SK-N-SH treated with all-trans-retinoic acid at 6 μM for 48 hours (cell line): ENCODE data around the gene MESP2.
A peak's percentile ranks its signal among the peaks of the same experiment; 100 is the strongest.
"Not testable (repeated sequence)": the region's sequence is repeated elsewhere in the genome, so short reads cannot be mapped to it uniquely, and the experiment has no call there.

Experiments
- ATAC-seq: fragments of 200-7000 bp; cut with Tn5 transposase; 3 replicates; pipeline ENCODE4 v1.9.1; 2020; ENCODE audit warnings: mild to moderate bottlenecking, moderate library complexity
- ARNTL ChIP-seq: fragments of 450-650 bp; formaldehyde crosslinking; IDR thresholded peaks from 2 replicates; pipeline ENCODE4 v1.5.0; 2020; ENCODE audit warnings: low read depth, mild to moderate bottlenecking, moderate library complexity, borderline replicate concordance
- BACH2 ChIP-seq: fragments of 250-450 bp; sonication (Bioruptor Pico); IDR thresholded peaks from 2 replicates; pipeline ENCODE4 v1.9.0; 2021; ENCODE audit warnings: mild to moderate bottlenecking, borderline replicate concordance
- CSDC2 ChIP-seq: fragments of 250-450 bp; sonication (Bioruptor Pico); IDR thresholded peaks from 2 replicates; pipeline ENCODE4 v1.5.0; 2020; ENCODE audit warnings: mild to moderate bottlenecking, moderate library complexity
- ESRRG ChIP-seq: fragments of 250-450 bp; sonication (Bioruptor Pico); IDR thresholded peaks from 2 replicates; pipeline ENCODE4 v1.6.1; 2021; ENCODE audit warnings: mild to moderate bottlenecking
- GLIS3 ChIP-seq: fragments of 250-450 bp; sonication (Bioruptor Pico); IDR thresholded peaks from 2 replicates; pipeline ENCODE4 v1.5.0; 2020; ENCODE audit warnings: mild to moderate bottlenecking, moderate library complexity
- ISL1 ChIP-seq: fragments of 250-450 bp; sonication (Bioruptor Pico); IDR thresholded peaks from 2 replicates; pipeline ENCODE4 v2.1.2; 2022; ENCODE audit warnings: mild to moderate bottlenecking, moderate library complexity
- OSR1 ChIP-seq: fragments of 250-450 bp; sonication (Bioruptor Pico); IDR thresholded peaks from 2 replicates; pipeline ENCODE4 v1.8.0; 2022; ENCODE audit warnings: moderate library complexity, mild to moderate bottlenecking, inconsistent platforms
- PPARA ChIP-seq: fragments of 250-450 bp; sonication (Bioruptor Pico); IDR thresholded peaks from 2 replicates; pipeline ENCODE4 v1.5.0; 2020; ENCODE audit warnings: mild to moderate bottlenecking, borderline replicate concordance
- RARB ChIP-seq: fragments of 250-450 bp; sonication (Bioruptor Pico); IDR thresholded peaks from 2 replicates; pipeline ENCODE4 v1.8.0; 2021; ENCODE audit warnings: mild to moderate bottlenecking, moderate library complexity
- SNAI2 ChIP-seq: fragments of 250-450 bp; sonication (Bioruptor Pico); IDR thresholded peaks from 2 replicates; pipeline ENCODE4 v1.5.0; 2020; ENCODE audit warnings: mild to moderate bottlenecking, moderate library complexity
- TCF4 ChIP-seq: fragments of 250-450 bp; sonication (Bioruptor Pico); IDR thresholded peaks from 2 replicates; pipeline ENCODE4 v1.8.0; 2021; ENCODE audit warnings: mild to moderate bottlenecking, moderate library complexity, borderline replicate concordance
- TOX ChIP-seq: fragments of 250-450 bp; sonication (Bioruptor Pico); IDR thresholded peaks from 2 replicates; pipeline ENCODE4 v1.8.0; 2021; ENCODE audit warnings: mild to moderate bottlenecking, moderate library complexity, borderline replicate concordance
- ZC3H10 ChIP-seq: fragments of 250-450 bp; sonication (Bioruptor Pico); IDR thresholded peaks from 2 replicates; pipeline ENCODE4 v1.5.1; 2021; ENCODE audit warnings: mild to moderate bottlenecking, moderate library complexity
- ZFP3 ChIP-seq: fragments of 250-450 bp; sonication (Bioruptor Pico); IDR thresholded peaks from 2 replicates; pipeline ENCODE4 v1.5.0; 2020; ENCODE audit warnings: mild to moderate bottlenecking, moderate library complexity
- ZNF565 ChIP-seq: fragments of 450-650 bp; formaldehyde crosslinking; conservative IDR thresholded peaks from 2 replicates; pipeline ENCODE4 v1.5.0; 2020; ENCODE audit warnings: low read depth, mild to moderate bottlenecking, moderate library complexity
- ZNF70 ChIP-seq: fragments of 450-650 bp; formaldehyde crosslinking; IDR thresholded peaks from 2 replicates; pipeline ENCODE4 v1.5.0; 2020; ENCODE audit warnings: mild to moderate bottlenecking, moderate library complexity
- ZNF8 ChIP-seq: fragments of 450-650 bp; formaldehyde crosslinking; IDR thresholded peaks from 2 replicates; pipeline ENCODE4 v1.5.0; 2020; ENCODE audit warnings: mild to moderate bottlenecking, moderate library complexity
- TF ChIP-seq, protein P1 (sequence below): fragments of 250-450 bp; sonication (Bioruptor Pico); IDR thresholded peaks from 2 replicates; pipeline ENCODE4 v1.5.1; 2021; ENCODE audit warnings: mild to moderate bottlenecking, moderate library complexity
- TF ChIP-seq, protein P2 (sequence below): fragments of 250-450 bp; sonication (Bioruptor Pico); IDR thresholded peaks from 2 replicates; pipeline ENCODE4 v1.5.1; 2020; ENCODE audit warnings: low read depth, mild to moderate bottlenecking, moderate library complexity
- TF ChIP-seq, protein P3 (sequence below): fragments of 250-450 bp; sonication (Bioruptor Pico); IDR thresholded peaks from 2 replicates; pipeline ENCODE4 v1.8.0; 2020; ENCODE audit warnings: mild to moderate bottlenecking, moderate library complexity, borderline replicate concordance

Gene MESP2

DNA sequence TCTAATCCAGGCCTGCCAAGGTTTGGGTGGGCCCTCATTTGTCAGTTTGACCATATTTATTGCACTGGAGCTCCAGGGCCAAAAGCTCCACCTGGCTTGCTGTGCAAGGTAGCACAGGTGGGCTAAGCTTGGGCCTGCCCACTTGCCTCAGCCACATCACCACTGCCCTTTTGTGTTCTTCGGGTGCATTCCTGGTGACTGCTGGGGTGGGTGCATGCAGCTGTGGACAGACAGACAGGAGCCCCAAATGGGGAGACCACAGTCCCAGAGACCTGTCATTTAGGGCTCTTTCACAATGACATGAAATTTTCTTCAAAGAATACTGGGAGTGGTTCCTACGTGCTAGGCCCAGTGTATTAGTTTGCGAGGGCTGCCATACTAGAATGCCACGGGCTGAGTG is 2.7 kb downstream of the MESP2 start (continued):
- TF ChIP-seq, protein P1, sequence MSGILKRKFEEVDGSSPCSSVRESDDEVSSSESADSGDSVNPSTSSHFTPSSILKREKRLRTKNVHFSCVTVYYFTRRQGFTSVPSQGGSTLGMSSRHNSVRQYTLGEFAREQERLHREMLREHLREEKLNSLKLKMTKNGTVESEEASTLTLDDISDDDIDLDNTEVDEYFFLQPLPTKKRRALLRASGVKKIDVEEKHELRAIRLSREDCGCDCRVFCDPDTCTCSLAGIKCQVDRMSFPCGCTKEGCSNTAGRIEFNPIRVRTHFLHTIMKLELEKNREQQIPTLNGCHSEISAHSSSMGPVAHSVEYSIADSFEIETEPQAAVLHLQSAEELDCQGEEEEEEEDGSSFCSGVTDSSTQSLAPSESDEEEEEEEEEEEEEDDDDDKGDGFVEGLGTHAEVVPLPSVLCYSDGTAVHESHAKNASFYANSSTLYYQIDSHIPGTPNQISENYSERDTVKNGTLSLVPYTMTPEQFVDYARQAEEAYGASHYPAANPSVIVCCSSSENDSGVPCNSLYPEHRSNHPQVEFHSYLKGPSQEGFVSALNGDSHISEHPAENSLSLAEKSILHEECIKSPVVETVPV, result no peak

DNA sequence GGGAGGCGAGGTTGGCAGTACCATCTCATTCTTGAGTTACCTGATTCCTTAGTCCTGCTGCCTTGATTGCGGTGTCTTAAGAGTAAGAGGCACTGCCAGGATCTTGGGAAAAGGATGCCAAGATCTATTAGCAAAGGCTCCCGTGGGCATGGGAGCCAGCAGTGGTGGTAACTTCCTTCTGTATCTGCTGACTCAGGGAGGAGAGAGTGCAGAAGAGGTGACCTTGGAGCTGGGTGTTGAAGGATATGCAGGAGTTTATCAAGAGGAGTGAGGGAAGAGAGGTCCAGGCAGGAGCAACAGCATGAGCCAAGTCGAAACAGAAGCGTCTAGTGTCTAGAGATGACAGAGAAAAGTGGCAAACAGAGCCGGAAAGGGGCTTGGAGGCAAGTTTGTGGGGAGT is 4.5 kb downstream of the MESP2 start:
- no peak for TF ChIP-seq ZC3H10 (CRISPR knock-in tag)
- peak; percentile 89 for TF ChIP-seq ZFP3 (CRISPR knock-in tag)
- ATAC-seq, result no peak

DNA sequence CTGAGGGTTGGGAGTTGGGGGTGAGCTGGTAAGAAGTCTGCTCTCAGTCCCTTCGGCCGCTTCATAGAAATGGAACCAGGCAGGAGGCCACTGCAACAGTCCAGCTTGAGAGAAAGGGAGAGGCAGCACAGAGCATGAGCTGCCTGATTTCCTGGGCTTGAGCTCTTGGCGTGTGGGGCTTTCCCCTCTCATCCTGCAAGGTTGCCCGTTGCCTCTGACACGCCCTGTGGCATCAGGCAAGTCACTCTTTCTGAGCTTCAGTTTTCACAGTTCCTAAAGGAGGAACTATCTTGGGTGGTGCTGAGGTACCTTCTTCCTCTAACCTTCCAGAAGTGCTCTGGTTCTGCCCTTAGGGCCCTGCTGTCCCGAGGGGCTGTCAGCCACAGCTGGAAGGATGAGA is 4.9 kb downstream of the MESP2 start:
- no peak for TF ChIP-seq ZNF565
- TF ChIP-seq, protein P2, sequence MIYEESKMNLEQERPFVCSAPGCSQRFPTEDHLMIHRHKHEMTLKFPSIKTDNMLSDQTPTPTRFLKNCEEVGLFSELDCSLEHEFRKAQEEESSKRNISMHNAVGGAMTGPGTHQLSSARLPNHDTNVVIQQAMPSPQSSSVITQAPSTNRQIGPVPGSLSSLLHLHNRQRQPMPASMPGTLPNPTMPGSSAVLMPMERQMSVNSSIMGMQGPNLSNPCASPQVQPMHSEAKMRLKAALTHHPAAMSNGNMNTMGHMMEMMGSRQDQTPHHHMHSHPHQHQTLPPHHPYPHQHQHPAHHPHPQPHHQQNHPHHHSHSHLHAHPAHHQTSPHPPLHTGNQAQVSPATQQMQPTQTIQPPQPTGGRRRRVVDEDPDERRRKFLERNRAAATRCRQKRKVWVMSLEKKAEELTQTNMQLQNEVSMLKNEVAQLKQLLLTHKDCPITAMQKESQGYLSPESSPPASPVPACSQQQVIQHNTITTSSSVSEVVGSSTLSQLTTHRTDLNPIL (CRISPR knock-in tag), result no peak
- no peak for TF ChIP-seq CSDC2 (CRISPR knock-in tag)
- no peak for TF ChIP-seq ZFP3 (CRISPR knock-in tag)
- no peak for TF ChIP-seq TOX (CRISPR knock-in tag)
- TF ChIP-seq ISL1 (CRISPR knock-in tag), result no peak
- TF ChIP-seq ZNF70 (CRISPR knock-in tag), result no peak
- TF ChIP-seq PPARA (CRISPR knock-in tag), result no peak
- no peak for TF ChIP-seq TCF4
- TF ChIP-seq BACH2 (CRISPR knock-in tag), result no peak
- TF ChIP-seq SNAI2 (CRISPR knock-in tag), result no peak
- TF ChIP-seq, protein P3, sequence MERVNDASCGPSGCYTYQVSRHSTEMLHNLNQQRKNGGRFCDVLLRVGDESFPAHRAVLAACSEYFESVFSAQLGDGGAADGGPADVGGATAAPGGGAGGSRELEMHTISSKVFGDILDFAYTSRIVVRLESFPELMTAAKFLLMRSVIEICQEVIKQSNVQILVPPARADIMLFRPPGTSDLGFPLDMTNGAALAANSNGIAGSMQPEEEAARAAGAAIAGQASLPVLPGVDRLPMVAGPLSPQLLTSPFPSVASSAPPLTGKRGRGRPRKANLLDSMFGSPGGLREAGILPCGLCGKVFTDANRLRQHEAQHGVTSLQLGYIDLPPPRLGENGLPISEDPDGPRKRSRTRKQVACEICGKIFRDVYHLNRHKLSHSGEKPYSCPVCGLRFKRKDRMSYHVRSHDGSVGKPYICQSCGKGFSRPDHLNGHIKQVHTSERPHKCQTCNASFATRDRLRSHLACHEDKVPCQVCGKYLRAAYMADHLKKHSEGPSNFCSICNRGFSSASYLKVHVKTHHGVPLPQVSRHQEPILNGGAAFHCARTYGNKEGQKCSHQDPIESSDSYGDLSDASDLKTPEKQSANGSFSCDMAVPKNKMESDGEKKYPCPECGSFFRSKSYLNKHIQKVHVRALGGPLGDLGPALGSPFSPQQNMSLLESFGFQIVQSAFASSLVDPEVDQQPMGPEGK (CRISPR knock-in tag), result no peak
- TF ChIP-seq, protein P1, result no peak
- TF ChIP-seq GLIS3 (CRISPR knock-in tag), result no peak
- no peak for TF ChIP-seq RARB (CRISPR knock-in tag)
- no peak for TF ChIP-seq ESRRG (CRISPR knock-in tag)
- TF ChIP-seq ARNTL, result no peak
- TF ChIP-seq ZC3H10 (CRISPR knock-in tag), result no peak
- no peak for TF ChIP-seq ZNF8 (CRISPR knock-in tag)
- TF ChIP-seq, all 23 proteins: peak for 0
- no peak for ATAC-seq

DNA sequence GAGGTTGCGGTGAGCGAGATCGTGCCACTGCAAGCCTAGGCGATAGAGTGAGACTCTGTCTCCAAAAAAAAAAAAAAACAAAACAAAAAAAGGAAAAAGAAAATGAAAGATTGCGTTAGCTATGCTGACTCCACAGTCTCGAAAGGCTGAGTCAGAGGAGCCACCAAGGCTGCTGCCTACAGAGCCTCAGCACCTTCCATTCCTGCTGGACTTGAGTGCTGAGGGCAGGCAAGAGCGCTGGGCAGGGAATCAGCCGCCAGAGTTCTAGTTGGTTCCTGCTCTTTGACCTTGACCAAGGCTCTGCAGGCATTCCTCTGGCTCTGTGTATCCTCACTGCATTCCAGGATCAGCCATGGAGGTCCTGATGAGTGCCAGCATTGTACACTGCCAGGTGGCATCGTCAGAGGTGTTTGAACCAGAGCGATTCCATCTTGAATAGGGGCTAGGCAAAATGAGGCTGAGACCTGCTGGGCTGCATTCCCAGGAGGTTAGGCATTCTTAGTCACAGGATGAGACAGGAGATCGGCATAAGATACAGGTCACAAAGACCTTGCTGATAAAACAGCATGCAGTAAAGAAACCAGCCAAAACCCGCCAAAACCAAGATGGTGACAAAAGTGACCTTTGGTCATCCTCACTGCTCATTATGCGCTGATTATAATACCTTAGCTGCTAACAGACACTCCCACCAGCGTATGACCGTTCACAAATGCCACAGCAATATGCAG is 5.9 kb downstream of the MESP2 start:
- ATAC-seq, result peak; percentile 55
- TF ChIP-seq ZFP3 (CRISPR knock-in tag), result no peak
- TF ChIP-seq OSR1 (CRISPR knock-in tag), result peak; percentile 71; the same call in 1 of the 2 replicates
- TF ChIP-seq PPARA (CRISPR knock-in tag), result no peak
- TF ChIP-seq ZNF70 (CRISPR knock-in tag), result no peak
- TF ChIP-seq, protein P3 (CRISPR knock-in tag), result no peak
- TF ChIP-seq CSDC2 (CRISPR knock-in tag), result 0 out of 2 replicates have a peak, but pooled peaks have one; percentile 50
- TF ChIP-seq, all 23 proteins: peak for 2

DNA sequence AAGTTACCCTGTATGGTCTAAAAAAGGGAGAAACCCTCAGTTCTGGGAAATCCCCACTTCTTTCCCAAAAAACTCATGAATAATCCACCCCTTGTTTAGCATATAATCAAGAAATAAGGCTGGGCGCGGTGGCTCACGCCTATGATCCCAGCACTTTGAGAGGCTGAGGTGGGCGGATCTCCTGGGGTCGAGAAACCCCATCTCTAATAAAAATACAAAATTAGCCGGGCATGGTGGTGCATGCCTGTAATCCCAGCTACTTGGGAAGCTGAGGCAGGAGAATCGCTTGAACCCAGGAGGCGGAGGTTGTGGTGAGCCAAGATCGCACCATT is 6.5 kb downstream of the MESP2 start:
- not testable (repeated sequence) for ATAC-seq
